ENCODE data around the gene ATAD3C. TPM values are rescaled to one million over a fixed set of nuclear protein-coding genes. Genes with fewer than 3 reads are reported as not detected.

ATAD3C gene
- total and polyA plus RNA-seq, 10 of the 15 experiments (the other 5 are each of a cell fraction or from before 2014, with no cell fraction given) = 0.03 to 3.1 (median 0.86) TPM

GRCh38 chr1:1426496-1427105, 22.9 kb upstream of the ATAD3C start (continued):
- TF ChIP-seq ZBTB4 (CRISPR knock-in tag; IDR thresholded peaks at IDR 0.05) = no peak
- TF ChIP-seq MAX (IDR thresholded peaks at IDR 0.05; ENCODE audit: low read depth, low read length) = no peak
- TF ChIP-seq ESRRA (IDR thresholded peaks at IDR 0.05; ENCODE audit: low read length) = no peak

GRCh38 chr1:1427106-1427819, 22.2 kb upstream of the ATAD3C start:
- in situ Hi-C loops (cut with MboI) (no loop called here), intact Hi-C loops (cut with micrococcal nuclease; ENCODE audit: unreplicated experiment) (no loop called here)
- Histone ChIP-seq H3K79me2 (ENCODE audit: control insufficient read depth, insufficient read depth, low read length) (no peaks in the 10 kb centered on the region), H3K4me1 (ENCODE audit: control insufficient read depth, insufficient read depth, low read length) (no peaks in the 10 kb centered on the region), H2AFZ (ENCODE audit: control insufficient read depth, low read depth, low read length) (no peak overlapping the region), H3K9ac (ENCODE audit: control insufficient read depth, insufficient read depth, low read length) (no peak overlapping the region), H3K4me3 (no peak overlapping the region), H3K4me2 (ENCODE audit: control insufficient read depth, insufficient read depth) (no peak overlapping the region), H3K27ac (ENCODE audit: control insufficient read depth, insufficient read depth) (no peak overlapping the region), H4K20me1 (ENCODE audit: control insufficient read depth, insufficient read depth) (no peaks in the 10 kb centered on the region), H3K27me3 (replicated peaks in 1 of 2; ENCODE audit: control insufficient read depth in 2 of 2, insufficient read depth in 2 of 2, low read length in 1 of 2) (peaks cover 0 to 2% of the 10 kb centered on the region in 2 experiments; a peak in 1 of 4 replicates), H3K9me3 (replicated peaks; ENCODE audit: control insufficient read depth, insufficient read depth, low read length) (no peaks in the 10 kb centered on the region), H3K36me3 (ENCODE audit: control insufficient read depth in 2 of 2, insufficient read depth in 2 of 2, low read length in 1 of 2) (no peaks in the 10 kb centered on the region)
- DNase-seq (ENCODE audit: low read depth, low spot score) (no peak), FAIRE-seq (no peak), ATAC-seq (no peak)
- ChIA-PET SMC1A (ENCODE audit: uncharacterized antibody, unreplicated experiment) (no interaction called here), POLR2A (no interaction called here), CTCF (interaction anchor here (0.6 kb wide), 1 partner anchor 25 kb away, joined by 3 read pairs; no protein-coding TSS in a partner anchor), RAD21 (ENCODE audit: unreplicated experiment) (no interaction called here)
- no TSS peak for BruUV-seq (replicated peaks)
- WGBS (ENCODE audit: insufficient coverage, insufficient replicate concordance, low lambda C conversion rate, missing lambda C conversion rate) = 19% methylated on average over 9 of the region's 66 CpGs
- TF ChIP-seq NR2C2 (IDR thresholded peaks at IDR 0.05; ENCODE audit: borderline replicate concordance, control insufficient read depth, insufficient read length, low read depth) (no peak), SMARCA5 (IDR thresholded peaks at IDR 0.05) (no peak), MEF2A (IDR thresholded peaks at IDR 0.05; ENCODE audit: insufficient read depth, low read depth, low read length) (no peak), SRF (IDR thresholded peaks at IDR 0.05; ENCODE audit: low read depth in 2 of 2, low read length in 2 of 2) (no peak), TCF3 (IDR thresholded peaks at IDR 0.05; ENCODE audit: borderline replicate concordance, insufficient read depth, low read depth, low read length) (no peak), POLR2A (IDR thresholded peaks at IDR 0.05; ENCODE audit: low read depth, low read length) (no peak), E2F8 (IDR thresholded peaks at IDR 0.05; ENCODE audit: low read depth, partially characterized antibody) (no peak), E4F1 (IDR thresholded peaks at IDR 0.05; ENCODE audit: borderline replicate concordance, partially characterized antibody) (no peak), WRNIP1 (IDR thresholded peaks at IDR 0.05; ENCODE audit: borderline replicate concordance, low read depth, low read length) (no peak)

Measured in GM12878 (cell line).